Skeletal muscle satellite cell (primary cell): ENCODE measurements around the gene FAM76A.
"Not testable (repeated sequence)": the region's sequence is repeated elsewhere in the genome, so short reads cannot be mapped to it uniquely, and the experiment has no call there.

Source experiments
- H3K27me3 ChIP-seq: 2 replicates; pipeline ENCODE4 v1.7.0; 2013; ENCODE audit warnings: low read length; ENCODE audit not compliant: control insufficient read depth, insufficient read depth
- H3K36me3 ChIP-seq: 2 replicates; pipeline ENCODE4 v1.7.0; 2013; ENCODE audit warnings: mild to moderate bottlenecking, control low read depth, low read length; ENCODE audit not compliant: insufficient read depth
- H3K4me1 ChIP-seq: 2 replicates; pipeline ENCODE4 v1.7.0; 2013; ENCODE audit warnings: low read length; ENCODE audit not compliant: control insufficient read depth, insufficient read depth
- H3K4me2 ChIP-seq: 2 replicates; pipeline ENCODE4 v1.7.0; 2013; ENCODE audit warnings: mild to moderate bottlenecking, low read length
- H3K4me3 ChIP-seq: 2 replicates; pipeline ENCODE4 v1.7.0; 2013; ENCODE audit warnings: low read length
- H3K9ac ChIP-seq: 2 replicates; pipeline ENCODE4 v1.7.0; 2013; ENCODE audit warnings: mild to moderate bottlenecking, low read depth, low read length, moderate library complexity
- H3K9me3 ChIP-seq: replicated peaks from 2 replicates; pipeline ENCODE4 v1.7.0; 2013; ENCODE audit warnings: mild to moderate bottlenecking, control low read depth, low read length

Gene FAM76A

DNA sequence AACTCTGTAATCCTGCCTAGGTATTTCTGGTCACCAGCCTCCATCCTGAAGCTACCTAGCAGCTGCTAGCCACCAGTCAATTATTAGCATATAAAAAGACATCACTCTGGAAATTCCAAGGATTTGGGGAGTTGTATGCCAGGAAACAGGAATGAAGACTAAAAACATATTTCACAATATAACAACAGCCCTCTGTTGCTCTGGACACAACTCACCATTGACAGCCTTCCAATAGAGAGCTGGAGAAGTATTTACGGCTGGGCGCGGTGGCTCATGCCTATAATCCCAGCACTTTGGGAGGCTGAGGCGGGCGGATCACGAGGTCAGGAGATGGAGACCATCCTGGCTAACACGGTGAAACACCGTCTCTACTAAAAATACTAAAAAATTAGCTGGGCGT is 28.9 kb upstream of the FAM76A start:
- not testable (repeated sequence) for H3K36me3 ChIP-seq, H3K9me3 ChIP-seq, H3K9ac ChIP-seq, H3K4me3 ChIP-seq, H3K4me2 ChIP-seq, H3K4me1 ChIP-seq
- H3K27me3 ChIP-seq: peaks cover 18% of the 10 kb centered on the region

DNA sequence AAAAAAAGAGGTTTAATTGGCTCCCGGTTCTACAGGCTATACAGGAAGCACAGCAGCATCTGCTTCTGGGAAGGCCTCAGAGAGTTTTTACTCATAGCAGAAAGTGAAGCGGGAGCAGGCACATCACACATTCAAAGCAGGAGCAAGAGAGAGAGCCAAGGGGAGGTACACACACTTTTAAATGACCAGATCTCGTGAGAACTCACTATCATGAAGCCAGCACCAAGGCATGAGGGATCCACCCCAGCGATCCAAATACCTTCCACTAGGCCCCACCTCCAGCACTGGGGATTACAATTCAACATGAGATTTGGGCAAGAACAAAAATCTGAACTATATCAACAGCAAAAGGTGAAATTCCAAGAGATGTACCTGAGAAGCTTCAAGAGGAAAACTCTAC is 20.8 kb upstream of the FAM76A start:
- H3K4me2 ChIP-seq: no peak overlapping the region
- H3K9ac ChIP-seq: no peak overlapping the region
- no peak overlapping the region for H3K4me3 ChIP-seq
- H3K27me3 ChIP-seq: peaks cover 14% of the 10 kb centered on the region
- H3K36me3 ChIP-seq: no peaks in the 10 kb centered on the region
- no peaks in the 10 kb centered on the region for H3K4me1 ChIP-seq
- H3K9me3 ChIP-seq: peaks cover 3% of the 10 kb centered on the region

- Histone ChIP-seq H3K4me1 (no peaks in the 10 kb centered on the region), H3K9me3 (peaks cover 3% of the 10 kb centered on the region), H3K36me3 (no peaks in the 10 kb centered on the region), H3K27me3 (peaks cover 10% of the 10 kb centered on the region), H3K4me2 (no peak overlapping the region), H3K9ac (no peak overlapping the region), H3K4me3 (no peak overlapping the region)
Observed at GRCh38 chr1:27705545-27705944, 20.2 kb upstream of the FAM76A start.

DNA sequence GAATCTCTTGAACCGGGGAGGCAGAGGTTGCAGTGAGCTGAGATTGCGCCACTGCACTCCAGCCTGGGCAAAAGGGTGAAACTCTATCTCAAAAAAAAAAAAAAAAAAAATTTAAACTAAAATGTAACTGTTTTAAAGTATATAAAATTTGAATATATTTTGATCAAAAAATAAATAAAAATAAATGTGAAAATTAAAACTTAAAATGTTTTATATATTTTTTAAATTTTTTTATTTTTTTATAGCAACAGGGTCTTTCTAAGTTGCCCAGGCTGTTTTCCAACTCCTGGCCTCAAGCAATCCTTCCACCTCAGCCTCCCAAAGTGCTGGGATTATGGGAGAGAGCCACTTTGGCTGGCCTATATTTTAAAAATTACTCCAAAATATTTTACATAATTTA is 15.2 kb upstream of the FAM76A start:
- Histone ChIP-seq H3K4me3 (no peak overlapping the region), H3K4me1 (no peaks in the 10 kb centered on the region), H3K36me3 (no peaks in the 10 kb centered on the region), H3K9me3 (no peaks in the 10 kb centered on the region), H3K9ac (no peak overlapping the region), H3K27me3 (peaks cover 15% of the 10 kb centered on the region), H3K4me2 (no peak overlapping the region)

GRCh38 chr1:27713139-27713725 is 12.5 kb upstream of the FAM76A start:
- Histone ChIP-seq H3K9me3 (peaks cover 3% of the 10 kb centered on the region), H3K27me3 (peaks cover 32% of the 10 kb centered on the region), H3K4me3 (no peak overlapping the region), H3K4me1 (no peaks in the 10 kb centered on the region), H3K36me3 (no peaks in the 10 kb centered on the region), H3K9ac (no peak overlapping the region), H3K4me2 (no peak overlapping the region)

- Histone ChIP-seq H3K4me3 (no peak overlapping the region), H3K27me3 (peaks cover 33% of the 10 kb centered on the region), H3K4me1 (no peaks in the 10 kb centered on the region)
Observed at GRCh38 chr1:27713869-27714513, 11.8 kb upstream of the FAM76A start.

DNA sequence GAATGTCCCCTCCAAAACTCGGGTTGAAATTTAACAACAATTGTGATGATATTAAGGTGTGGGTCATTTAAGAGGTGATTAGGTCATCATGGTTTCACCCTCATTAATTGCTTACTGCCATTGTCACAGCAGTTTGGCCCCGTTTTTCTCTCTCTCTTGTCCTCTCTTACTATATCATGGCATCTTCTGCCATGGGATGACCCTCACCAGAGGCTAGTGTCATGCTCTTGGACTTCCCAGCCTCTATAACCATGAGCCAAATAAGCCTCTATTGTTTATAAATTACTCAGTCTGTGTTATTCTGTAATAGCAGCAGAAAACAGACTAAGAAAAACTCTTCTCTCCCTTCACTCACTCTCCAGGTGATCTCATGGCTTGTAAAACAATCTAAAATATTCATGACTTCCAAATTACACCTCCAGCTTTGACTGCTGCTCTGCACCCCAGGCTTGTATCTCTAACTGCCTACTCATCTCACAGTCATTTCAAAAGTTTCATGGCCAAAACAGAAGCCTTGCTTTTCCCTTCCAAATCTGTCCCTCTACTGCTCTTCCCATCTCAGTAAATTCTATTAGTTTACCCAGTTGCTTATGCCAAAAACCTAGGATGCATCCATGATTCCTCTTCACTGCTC is 9.4 kb upstream of the FAM76A start:
- H3K36me3 ChIP-seq: no peaks in the 10 kb centered on the region
- no peak overlapping the region for H3K4me2 ChIP-seq
- H3K4me1 ChIP-seq: no peaks in the 10 kb centered on the region
- H3K27me3 ChIP-seq: peaks cover 43% of the 10 kb centered on the region
- no peak overlapping the region for H3K9ac ChIP-seq
- no peak overlapping the region for H3K4me3 ChIP-seq
- H3K9me3 ChIP-seq: peaks cover 3% of the 10 kb centered on the region

More at GRCh38 chr1:27713869-27714513, 11.8 kb upstream of the FAM76A start:
- Histone ChIP-seq H3K9me3 (peaks cover 3% of the 10 kb centered on the region), H3K9ac (no peak overlapping the region), H3K36me3 (no peaks in the 10 kb centered on the region), H3K4me2 (no peak overlapping the region)

DNA sequence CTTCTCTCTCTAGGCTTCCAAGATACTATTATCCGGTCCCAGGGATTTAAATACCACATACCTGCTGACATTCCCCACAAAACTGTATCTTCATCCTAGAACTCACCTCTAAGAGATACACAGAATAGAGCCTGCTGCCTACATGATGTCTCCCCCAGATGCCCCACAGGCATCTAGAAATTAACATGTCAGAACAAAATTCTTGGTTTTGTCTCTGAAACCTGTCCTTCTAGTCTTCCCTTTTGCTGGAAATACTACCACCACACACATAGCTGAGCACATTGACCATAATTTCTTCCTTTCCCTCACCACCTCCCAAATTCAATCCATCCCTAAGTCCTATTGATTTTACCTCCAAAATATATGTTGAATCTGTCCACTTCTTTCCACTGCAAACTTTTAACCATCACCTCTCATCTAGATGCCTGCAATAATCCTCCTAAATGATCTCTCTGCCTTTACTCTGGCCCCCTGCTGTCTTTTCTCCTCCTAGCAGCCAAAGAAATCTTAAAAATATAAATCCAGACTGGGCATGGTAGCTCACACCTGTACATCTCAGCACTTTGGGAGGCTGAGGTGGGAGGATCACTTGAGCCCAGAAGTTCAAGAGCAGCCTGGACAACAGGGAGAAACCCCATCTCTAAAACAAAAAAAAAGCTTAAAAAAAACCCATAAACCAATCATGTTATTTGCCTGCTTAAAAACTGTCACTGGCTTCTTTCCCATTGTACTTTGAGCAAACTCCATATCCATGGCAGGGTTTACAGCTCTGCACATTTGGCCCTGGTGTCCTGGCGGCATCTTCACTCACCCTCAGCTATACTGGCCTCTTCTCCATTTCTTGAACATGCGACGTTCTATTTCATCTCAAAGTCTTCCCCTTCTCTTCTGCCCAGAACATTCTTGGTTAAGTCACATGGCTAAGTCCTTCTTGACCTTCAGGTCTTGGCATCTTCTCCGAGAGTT is 6.2 kb upstream of the FAM76A start:
- H3K9me3 ChIP-seq: peaks cover 3% of the 10 kb centered on the region
- no peaks in the 10 kb centered on the region for H3K36me3 ChIP-seq
- no peak overlapping the region for H3K4me2 ChIP-seq
- no peak overlapping the region for H3K4me3 ChIP-seq
- peaks cover 32% of the 10 kb centered on the region for H3K27me3 ChIP-seq
- no peak overlapping the region for H3K9ac ChIP-seq
- no peaks in the 10 kb centered on the region for H3K4me1 ChIP-seq

DNA sequence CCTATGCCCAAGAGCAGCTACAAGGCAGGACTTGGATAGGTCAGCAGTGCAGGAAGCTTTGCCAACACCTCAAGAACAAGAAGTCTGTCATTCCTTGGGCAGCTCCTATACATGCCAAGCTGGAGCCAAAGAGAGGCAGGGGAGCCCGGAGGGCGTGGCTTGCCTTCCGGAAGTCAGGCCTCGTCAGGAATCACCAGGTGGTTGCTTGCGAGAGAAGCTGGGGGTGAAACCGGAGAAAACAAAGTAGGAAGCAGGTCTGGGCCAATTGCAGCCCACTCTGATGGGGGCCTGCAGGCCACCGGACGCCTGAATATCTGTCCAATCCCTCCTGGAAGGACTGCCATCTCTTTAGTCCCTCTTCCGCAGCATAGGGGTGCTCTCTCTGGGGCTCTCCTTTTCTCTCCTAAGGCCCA is 794 bp upstream of the FAM76A start:
- no peaks in the 10 kb centered on the region for H3K9me3 ChIP-seq
- H3K36me3 ChIP-seq: no peaks in the 10 kb centered on the region
- peaks cover 5% of the 10 kb centered on the region for H3K27me3 ChIP-seq
- peak overlapping the region; percentile 65 for H3K9ac ChIP-seq
- peak overlapping the region; percentile 82 for H3K4me2 ChIP-seq
- H3K4me1 ChIP-seq: peaks cover 16% of the 10 kb centered on the region
- H3K4me3 ChIP-seq: peak overlapping the region; percentile 69

DNA sequence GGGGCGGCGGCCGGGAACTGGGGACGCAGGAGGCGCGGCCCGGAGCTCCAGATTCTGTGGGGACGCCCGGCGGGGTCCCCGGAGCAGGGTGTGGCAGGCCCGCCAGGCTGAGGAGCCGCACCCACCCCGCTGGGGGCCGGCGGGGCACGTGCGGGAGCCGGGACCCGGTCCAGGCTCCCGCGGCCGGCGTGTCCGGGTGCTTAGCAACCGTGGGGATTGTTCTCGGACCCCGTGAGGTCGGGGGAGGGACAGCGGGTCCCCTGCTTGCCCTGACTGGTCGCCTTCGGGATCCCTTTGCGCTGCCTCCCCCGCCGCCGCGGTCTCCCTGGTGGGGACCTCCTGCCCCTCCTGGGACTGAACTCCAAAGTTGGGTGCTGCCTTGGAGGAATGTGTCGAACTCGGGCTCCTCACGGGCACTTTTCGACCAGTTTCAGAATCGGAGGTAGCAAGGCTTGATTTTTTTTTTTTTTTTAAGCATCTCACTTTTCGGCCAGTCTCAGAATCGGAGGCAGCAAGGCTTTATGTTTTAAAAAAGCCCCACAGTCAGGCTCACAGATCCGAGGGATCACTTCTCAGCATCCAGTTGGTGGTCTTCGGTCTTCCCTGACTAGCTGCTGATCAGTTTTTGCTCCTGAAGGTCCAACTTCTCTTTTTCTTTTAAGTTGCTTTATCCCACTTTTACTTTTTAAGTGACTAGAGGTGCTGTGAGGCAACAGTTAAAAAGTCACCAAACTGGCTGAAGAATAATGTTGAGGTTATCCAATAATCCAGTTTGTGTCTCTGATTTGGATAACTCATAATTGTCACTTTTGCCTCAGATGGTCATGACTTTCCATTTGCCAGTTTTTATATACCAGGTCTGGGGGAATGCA is 648 bp downstream of the FAM76A start:
- peak overlapping the region; percentile 91 for H3K4me3 ChIP-seq
- H3K27me3 ChIP-seq: no peaks in the 10 kb centered on the region
- H3K9ac ChIP-seq: peak overlapping the region; percentile 86
- no peaks in the 10 kb centered on the region for H3K36me3 ChIP-seq
- H3K4me1 ChIP-seq: peaks cover 16% of the 10 kb centered on the region
- no peaks in the 10 kb centered on the region for H3K9me3 ChIP-seq
- peak overlapping the region; percentile 88 for H3K4me2 ChIP-seq
